ENCODE data around the gene USP3.

The USP3 gene

DNA sequence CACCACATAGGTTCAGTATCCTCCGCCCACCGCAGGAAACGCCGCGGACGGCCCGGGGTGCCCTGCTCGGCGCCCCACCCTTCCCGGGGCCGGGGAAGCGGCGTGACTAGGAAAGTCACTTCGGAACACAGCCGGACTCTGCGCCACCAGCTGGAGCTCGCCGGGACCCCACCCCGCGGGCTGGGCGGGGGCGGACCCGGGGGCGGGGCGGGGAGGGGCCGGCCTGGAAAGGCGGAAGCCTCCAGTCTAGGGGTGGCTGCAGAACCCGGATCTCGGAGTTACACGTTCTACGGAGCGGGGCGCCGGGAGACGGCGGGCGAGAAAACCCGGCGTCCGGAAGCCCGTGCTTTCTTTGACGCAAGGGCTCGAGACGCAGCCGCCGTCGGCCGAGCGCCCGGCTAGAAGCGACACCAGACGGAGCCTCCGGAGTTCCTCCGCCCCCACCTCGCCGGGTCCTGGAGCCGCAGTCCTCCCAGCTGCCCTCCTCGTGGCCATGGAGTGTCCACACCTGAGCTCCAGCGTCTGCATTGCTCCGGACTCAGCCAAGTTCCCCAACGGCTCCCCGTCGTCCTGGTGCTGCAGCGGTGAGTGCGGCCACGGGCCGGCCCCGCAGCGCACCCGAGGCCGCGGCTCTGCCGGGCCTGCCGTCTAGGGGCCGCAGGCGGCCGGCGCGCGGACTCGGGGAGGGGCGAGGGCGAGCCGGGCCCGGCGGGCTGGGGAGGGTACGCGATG lies at the start of gene USP3:
USP3 (plus strand) TSS at position 347 of the 732 bp plus-strand sequence; CDS start at position 494, 147 bp downstream.
- DNase-seq (ENCODE audit: low spot score) = peak; percentile 92

GRCh38 chr15:63456258-63456657 lies 48.1 kb upstream of the USP3 start:
- no peak for DNase-seq (ENCODE audit: low spot score)

GRCh38 chr15:63457379-63457778 lies 47.0 kb upstream of the USP3 start:
- DNase-seq (ENCODE audit: low spot score) = no peak

DNA sequence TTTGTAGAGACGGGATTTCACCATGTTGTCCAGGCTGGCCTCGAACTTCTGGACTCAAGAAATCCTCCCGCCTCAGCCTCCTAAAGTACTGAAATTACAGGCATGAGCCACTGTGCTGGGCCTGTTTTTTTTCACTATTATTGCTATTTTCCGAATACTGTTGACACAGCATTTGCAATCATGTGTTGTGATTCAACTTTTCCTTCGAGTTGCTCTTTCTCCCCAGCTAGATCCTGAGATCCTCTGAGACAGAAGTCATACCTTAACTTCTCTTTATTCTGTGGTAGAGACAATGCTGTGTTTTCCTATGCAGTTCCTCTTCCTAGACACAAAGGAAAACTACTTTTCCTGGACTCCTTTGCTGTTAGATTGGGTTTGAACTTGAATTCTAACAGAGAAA lies 46.4 kb upstream of the USP3 start:
- DNase-seq (ENCODE audit: low spot score) = no peak

- DNase-seq (ENCODE audit: low spot score) = no peak
Observed at GRCh38 chr15:63458794-63459395, 45.5 kb upstream of the USP3 start.

DNA sequence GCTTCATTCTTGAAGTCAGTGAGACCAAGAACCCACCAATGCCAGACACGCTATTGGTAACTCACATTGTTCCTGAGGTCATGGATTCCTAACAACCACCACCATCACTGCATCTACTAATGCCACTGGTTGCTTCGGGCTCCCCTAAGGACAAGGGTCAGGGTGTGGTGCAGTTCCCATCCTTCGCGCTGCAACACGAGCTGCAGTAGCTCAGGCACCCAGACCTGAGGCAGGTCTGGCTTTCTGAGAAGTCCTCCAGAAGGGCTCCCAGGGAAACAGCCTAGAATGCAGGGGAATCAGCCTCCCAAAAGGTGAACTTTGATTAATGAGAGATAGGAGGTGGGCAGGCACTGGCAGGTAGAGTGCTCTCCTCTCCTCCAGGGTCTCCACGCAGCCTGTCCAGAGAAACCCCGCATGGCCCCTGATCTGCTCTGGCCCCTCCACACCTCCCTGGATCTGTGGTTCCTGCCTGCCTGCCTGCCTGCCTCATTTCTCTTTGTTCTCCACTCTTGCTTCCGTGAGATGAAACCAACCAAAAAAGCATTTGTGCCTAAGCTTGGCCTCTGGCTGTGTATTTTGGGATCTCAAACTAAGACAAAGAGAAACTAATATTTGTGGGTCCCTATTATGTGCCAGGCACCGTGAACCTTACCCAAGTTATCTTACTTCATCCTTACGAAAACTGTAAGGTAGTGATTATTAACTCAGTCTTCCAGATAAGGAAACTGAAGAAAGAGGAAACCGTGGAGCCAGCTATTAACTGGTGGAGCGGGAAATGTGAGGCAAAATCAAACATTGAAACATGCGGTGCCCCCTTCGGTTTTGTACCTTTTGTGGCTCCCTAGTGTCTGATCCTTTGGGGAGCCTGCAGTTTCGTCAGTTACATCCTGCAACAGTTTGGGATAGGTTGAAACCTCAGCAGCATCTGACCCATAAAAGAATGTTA lies 43.9 kb upstream of the USP3 start:
- no peak for DNase-seq (ENCODE audit: low spot score)

DNA sequence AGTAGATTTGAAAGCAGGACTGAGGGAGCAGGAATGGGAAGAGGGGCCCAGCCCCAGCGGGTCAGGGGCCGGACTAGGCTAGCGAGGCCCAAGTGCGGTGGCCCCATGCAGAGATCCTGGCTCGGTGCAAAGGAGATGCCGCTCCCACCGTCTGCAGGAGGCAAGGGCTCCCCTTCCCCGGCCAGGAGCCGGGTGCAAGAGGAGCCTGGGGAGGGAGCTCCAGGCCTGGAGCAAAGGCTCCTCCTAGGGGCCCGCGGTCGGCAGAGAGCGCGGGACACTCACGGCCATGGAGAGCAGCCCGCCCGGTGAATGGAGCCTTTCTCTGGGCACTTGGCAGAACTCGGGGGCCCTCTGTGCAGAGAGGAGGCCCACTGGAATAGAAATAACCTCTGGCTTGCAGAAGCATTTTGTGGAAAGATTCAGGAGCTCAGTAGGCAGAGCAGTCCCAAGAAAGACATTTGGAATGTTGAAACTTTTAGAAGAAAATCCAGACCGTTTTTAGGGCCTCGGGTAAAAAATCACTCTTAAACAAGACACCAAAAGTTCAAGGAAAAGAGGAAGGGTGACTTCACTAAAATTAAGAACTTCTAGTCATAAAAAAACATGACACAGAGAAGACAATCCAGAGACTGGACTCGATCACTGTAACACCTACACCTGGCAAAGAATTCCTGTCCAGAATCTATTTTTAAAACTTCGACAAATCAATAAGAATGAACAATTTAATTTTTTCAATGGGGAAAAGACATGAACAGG lies 43.0 kb upstream of the USP3 start:
- DNase-seq (ENCODE audit: low spot score) = peak; percentile 71

GRCh38 chr15:63462088-63462487 lies 42.3 kb upstream of the USP3 start:
- DNase-seq (ENCODE audit: low spot score) = no peak

DNA sequence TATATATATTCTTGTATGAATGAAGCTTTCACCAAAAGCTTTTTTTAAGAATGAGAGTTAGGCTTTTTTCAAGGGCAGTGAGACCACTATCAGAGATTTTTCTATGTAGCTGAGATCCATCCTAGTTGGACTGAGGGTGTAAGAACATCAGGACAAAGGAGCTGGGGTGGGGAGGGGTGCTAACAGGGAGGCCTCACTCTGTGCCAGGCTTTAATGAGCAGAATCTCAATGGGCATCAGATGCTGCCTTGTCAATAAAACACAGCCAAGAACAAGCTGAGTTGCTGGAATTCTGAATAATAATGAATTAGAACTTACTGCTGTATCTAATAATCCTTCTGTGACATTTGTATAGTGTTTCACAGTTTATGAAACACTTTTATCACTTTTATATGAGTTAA lies 41.4 kb upstream of the USP3 start:
- DNase-seq (ENCODE audit: low spot score) = peak; percentile 51

DNA sequence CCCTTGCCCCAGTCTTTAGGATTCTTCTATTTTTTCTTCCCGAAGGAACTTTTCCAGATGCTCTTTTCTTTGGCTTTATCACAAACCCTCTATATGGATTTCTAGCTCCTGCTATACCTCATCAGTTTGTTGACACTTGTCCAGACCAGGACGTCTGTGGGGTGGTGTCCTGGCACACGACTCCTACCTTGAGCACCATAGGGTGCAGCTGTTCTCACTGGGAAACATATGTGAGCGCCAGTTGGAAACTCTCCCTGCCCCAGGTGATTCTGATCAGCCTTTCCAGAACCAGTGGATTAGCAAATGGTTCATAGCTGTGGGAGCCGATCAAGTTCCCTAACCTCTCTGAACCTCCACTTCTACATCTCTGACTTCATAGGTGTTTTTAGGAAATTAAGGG lies 40.6 kb upstream of the USP3 start:
- DNase-seq (ENCODE audit: low spot score) = no peak

- no peak for DNase-seq (ENCODE audit: low spot score)
Observed at GRCh38 chr15:63465104-63465503, 39.3 kb upstream of the USP3 start.

DNA sequence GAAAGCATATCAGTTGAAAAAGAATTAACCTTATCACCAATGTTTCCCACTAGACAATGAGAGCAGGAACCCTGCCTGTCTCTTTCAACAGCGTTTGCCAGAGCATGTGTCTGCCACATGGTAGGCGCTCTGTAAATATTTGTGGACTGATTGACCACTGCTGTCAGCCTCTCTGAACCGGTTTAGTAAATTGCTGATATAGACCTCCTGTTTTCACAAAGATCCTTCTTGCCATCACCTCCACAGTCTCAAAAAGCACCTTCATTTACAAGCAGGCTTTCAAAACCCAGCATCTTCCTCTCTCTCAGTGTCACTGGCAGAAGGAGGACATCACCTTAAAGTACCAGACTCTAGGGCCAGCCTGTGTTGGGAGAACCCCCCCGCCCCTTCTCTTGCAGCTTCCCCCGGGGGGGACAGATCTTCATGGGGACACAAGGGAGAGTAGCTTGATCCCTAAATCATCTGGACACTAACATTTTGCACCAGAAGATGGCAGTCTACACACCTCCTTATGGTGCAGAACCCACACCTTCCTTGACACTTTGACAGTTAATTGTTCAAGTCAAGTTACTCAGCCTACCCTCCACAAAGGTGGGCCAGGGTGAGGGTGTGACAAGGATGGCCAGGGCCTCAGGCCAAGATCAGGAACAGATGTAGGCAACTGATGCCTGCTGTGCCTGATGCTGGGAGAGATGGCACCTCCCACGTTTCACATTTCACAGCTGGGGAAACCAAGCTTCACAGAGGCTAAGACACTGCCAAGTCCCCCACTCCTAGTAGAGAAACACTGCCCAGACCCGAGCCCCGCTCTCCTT lies 37.8 kb upstream of the USP3 start:
- DNase-seq (ENCODE audit: low spot score) = peak; percentile 61

DNA sequence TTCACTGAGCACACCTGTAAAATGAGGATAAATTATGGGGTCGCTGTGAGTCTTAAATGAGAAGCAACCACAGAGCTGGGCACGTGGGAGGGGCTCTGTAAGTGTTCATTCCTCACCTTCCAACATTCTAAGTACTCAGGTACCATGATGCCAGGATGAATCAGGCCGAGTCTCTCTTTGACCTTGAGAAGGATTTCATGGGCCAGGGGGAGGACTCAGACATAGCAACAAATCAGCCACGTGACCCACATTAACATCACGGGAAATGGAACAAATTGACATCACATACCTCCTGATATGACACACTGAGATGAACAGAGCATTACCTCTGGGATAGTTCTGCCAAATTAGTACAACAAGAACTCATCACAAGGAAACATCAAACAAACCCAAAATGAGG lies 35.2 kb upstream of the USP3 start:
- DNase-seq (ENCODE audit: low spot score) = no peak

DNA sequence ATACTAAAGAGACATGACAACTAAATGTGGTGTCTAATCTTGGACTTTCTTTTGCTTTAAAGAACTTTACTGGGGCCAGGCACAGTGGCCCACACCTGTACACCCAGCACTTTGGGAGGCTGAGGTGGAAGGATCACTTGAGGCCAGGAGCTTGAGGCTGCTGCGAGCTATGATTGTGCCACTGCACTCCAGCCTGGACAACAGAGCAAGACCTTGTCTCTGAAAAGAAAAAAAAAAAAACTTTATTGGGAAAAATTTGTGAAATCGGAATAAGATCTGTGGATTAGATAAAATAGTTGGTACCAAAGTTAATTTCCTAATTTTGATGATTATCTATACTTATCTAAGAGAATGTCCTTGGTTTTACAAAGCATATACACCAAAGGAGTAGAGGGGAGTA lies 34.4 kb upstream of the USP3 start:
- no peak for DNase-seq (ENCODE audit: low spot score)

GRCh38 chr15:63473007-63473748 lies 31.2 kb upstream of the USP3 start:
- DNase-seq (ENCODE audit: low spot score) = no peak

GRCh38 chr15:63473749-63473998 lies 30.7 kb upstream of the USP3 start:
- DNase-seq (ENCODE audit: low spot score) = no peak

DNA sequence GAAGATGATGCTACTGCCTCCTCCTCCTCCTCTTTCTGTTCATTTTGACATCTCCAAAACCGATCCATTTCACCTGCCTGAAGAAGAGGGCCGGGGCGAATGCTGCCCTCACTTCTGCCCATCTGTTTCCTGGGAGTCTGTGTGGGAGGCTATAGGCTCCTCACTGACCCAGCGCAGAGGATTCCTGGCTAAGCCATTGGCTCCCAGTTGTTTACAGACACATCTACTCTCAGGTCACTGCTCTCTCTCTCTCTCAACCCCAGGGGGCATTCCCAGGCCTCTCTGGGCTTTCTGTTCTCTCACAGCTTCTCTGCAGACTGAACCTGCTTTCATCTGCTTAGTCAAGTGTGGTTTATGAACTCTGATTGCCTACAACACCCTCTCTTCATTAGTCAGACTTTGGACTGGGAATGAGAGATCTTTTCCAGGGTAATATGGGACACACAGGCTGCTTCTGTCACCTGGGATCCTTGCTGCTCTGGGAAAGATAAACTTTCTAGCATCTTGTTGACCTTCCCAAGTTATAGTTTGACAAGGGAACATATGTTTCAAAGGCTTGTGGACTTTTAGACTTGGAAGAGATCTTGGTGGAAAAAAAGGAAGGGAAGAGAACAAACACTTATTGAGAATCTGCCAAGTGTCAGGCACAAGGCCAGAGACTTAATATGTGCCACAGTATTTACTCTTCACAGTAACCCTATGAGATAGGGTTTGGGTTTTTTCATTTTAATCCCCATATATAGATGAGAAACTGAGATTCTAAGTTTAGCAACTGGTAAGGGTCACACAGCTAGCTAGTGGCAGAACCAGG lies 30.2 kb upstream of the USP3 start:
- no peak for DNase-seq (ENCODE audit: low spot score)

- DNase-seq (ENCODE audit: low spot score) = no peak
Observed at GRCh38 chr15:63474810-63475316, 29.5 kb upstream of the USP3 start.

GRCh38 chr15:63475707-63476106 lies 28.7 kb upstream of the USP3 start:
- DNase-seq (ENCODE audit: low spot score) = no peak

DNA sequence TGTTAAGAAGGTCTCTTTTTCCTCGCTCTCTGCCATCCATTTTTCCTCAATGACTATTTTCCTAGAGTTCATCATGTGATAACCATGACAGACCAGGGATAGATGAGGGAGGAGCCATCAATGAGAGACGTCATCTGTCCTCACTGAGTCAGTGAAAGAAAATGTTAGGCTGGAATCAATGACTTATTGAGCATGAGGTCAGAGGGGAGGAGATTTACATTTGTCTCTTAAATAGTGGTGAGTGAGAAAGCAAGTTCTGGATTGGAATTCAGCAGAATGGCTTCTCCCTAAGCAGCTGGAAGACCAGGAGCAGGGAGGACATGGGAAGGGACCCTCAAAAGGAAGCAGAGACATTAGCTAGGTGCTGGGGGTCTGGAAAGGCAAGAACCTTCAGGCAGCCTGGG lies 28.2 kb upstream of the USP3 start:
- no peak for DNase-seq (ENCODE audit: low spot score)
